GM12892 (cell line): ENCODE measurements around the gene NRCAM.
"Not testable (repeated sequence)": the region's sequence is repeated elsewhere in the genome, so short reads cannot be mapped to it uniquely, and the experiment has no call there.

ENCODE experiments used
- DNase-seq: peaks from one replicate; pipeline ENCODE4 v3.0.0; 2011; ENCODE audit not compliant: insufficient read length
- FAIRE-seq: peaks from 2 replicates; lab custom pipeline; 2011; peaks lifted over from hg19 to GRCh38; lab: Jason Lieb, UNC
- POLR2A ChIP-seq: IDR thresholded peaks from 2 replicates; pipeline ENCODE4 v1.6.1; 2011; ENCODE audit warnings: low read depth, low read length, control low read depth
- POLR2AphosphoS5 ChIP-seq: IDR thresholded peaks from 2 replicates; pipeline ENCODE4 v1.6.1; 2011; ENCODE audit warnings: low read depth, low read length, control low read depth
- TAF1 ChIP-seq: IDR thresholded peaks from 2 replicates; pipeline ENCODE4 v1.6.1; 2011; ENCODE audit warnings: low read depth, mild to moderate bottlenecking, control low read depth, low read length, borderline replicate concordance

Gene NRCAM

DNA sequence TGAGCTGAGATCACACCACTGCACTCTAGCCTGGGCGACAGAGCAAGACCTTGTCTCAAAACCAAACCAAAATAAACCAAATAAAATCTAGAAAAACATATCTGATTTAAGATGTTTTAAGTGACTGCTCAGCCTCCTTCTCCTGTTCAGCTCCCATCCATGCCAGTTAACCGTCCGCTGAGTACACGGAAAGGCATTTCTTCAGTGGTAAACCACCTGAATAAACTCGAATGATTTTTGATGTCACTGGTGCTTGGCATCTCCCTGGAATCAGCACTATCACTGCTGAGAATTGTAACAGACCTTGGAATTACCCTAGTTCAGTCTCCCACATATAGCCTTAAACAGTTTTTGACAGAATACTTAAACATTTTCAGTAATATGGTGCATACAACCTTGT is 24.1 kb upstream of the NRCAM start:
- TF ChIP-seq POLR2AphosphoS5 = no peak
- TF ChIP-seq POLR2A = no peak
- TF ChIP-seq TAF1 = no peak
- no peak for FAIRE-seq
- no peak for DNase-seq

DNA sequence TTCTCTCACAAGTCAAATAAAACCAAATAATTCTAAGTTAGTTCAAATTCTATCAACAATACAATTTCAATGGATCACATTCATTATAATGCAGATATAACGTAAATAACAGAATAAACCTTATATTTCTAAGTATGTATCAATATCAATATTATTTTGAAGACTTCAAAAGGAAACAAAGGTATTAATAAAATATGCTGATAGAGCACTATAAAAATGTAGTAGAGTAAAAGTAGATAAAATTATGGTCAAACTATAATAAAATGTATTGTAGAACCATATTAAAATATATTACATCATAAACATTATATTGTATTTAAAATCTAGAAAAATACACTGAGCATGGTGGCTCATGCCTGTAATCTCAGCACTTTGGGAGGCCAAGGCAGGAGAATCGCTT is 23.5 kb upstream of the NRCAM start:
- FAIRE-seq (no peak), DNase-seq (no peak)
- no peak for TF ChIP-seq TAF1
- TF ChIP-seq POLR2A = no peak
- TF ChIP-seq POLR2AphosphoS5 = no peak

DNA sequence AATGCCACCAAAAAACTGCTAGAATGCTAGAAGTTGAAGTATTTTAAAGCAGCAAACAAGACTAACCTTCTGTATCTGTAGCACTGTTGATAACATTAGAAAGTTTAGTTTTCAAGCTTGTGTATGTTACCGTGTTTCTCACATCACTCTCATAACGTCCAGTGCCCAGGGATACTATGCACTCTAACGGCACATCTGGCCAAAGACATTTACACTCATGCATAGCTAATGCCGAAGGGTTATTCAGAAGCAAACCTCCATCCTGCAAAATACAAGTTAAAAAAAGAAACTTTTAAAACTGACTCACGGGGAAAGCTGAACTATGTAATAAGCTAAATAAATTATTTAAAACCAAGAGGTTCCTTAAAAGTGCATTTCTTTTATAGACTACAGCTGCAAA is 22.9 kb upstream of the NRCAM start:
- no peak for TF ChIP-seq POLR2AphosphoS5
- no peak for TF ChIP-seq TAF1
- no peak for TF ChIP-seq POLR2A
- DNase-seq (no peak), FAIRE-seq (no peak)

DNA sequence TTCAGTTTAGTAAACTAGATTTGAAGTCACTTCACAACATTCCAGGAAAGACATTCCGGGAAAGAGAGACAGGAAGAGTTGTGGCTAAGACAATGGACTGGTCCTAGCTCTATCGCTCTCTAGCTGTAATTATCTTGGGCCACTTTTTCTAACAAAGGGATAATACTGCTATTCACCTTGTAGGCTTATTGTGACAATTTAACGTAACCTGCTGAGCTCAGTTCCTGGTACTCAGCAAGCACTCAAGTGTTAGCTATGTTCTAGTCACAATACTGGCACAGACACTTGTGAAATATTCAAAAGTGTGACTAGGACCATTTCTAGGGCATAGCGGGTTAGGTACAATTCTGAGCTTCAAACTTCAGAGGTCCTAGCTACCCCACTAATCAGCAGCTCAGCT is 12.0 kb upstream of the NRCAM start:
- FAIRE-seq = no peak
- TF ChIP-seq POLR2AphosphoS5 (no peak), TAF1 (no peak), POLR2A (no peak)
- DNase-seq = no peak

DNA sequence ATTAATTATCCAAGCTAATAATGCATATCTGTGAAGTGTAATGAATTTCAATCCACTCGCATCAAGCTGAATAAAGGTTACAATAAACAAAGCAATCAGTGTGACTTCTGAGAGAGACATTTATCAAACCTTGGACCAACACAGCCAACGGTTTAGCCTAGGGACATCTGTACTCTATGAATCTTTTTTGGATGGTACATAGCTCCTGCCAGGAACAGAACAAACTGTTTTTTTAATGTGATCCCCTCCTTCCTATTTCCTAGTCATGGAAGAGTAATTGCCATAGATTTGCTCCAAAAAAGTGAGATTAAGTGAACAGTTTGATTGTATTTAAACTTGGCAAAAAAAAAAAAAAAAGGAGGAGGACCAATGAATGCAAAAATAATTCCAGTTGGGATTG is 11.2 kb upstream of the NRCAM start:
- TF ChIP-seq POLR2A (no peak), TAF1 (no peak), POLR2AphosphoS5 (no peak)
- no peak for FAIRE-seq

DNA sequence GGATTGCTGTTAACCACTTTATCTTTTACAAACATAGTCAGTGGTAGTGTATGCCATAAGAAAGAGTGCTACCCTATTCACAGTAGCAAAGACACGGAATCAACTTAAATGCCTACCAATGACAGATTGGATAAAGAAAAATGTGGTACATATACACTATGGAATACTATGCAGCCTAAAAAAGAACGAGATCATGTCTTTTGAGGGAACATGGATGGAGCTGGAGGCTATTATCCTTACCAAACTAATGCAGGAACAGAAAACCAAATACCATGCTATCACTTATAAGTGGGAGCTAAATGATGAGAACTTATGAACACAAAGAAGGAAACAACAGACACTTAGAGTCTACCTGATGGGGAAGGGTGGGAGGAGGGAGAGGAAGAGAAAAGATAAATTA is 10.1 kb upstream of the NRCAM start:
- DNase-seq, FAIRE-seq: not testable (repeated sequence)

More for the DNA sequence above, 11.2 kb upstream of the NRCAM start:
- no peak for DNase-seq

DNA sequence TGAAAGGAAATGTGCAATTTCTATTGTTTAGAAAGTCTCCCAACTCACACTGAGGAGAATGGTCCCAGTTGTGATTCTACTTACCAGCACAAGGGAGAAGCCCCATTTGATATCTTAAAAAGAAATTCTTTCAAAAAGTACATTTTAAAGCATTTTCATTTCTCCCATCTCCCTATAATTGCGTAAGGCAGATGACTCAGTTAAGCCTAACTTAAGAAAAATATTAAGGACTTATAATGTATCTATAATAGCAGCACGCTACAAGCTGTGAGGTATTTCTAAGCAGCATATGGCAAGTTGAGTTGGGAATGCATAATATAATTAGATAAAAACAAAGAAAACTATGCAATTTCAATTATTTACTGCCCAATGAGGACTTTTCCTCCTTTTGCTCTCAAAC is 8.5 kb upstream of the NRCAM start:
- FAIRE-seq = no peak
- no peak for TF ChIP-seq POLR2A
- TF ChIP-seq POLR2AphosphoS5 = no peak
- TF ChIP-seq TAF1 = no peak
- DNase-seq = no peak

DNA sequence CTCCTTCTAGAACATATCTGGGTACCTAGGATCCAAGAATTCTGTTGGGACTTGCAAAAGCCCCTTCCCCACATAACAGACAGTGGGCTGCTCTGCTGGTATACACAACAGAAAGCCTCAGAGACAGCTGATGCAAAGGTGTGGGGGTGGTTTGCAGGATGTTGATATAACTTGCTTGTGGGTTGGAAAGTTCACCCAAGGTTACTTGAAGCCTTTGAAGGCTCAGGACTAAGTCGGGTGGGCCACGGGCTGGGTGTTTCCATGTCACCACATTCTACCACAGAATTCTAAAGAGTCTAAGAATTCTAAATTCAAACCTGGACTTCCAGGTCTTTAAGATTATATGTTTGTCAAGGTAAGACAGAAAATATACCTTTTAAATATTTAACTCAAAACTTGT is 7.4 kb upstream of the NRCAM start:
- DNase-seq (no peak), FAIRE-seq (peak; percentile 66)
- TF ChIP-seq TAF1 (no peak), POLR2A (no peak), POLR2AphosphoS5 (no peak)

DNA sequence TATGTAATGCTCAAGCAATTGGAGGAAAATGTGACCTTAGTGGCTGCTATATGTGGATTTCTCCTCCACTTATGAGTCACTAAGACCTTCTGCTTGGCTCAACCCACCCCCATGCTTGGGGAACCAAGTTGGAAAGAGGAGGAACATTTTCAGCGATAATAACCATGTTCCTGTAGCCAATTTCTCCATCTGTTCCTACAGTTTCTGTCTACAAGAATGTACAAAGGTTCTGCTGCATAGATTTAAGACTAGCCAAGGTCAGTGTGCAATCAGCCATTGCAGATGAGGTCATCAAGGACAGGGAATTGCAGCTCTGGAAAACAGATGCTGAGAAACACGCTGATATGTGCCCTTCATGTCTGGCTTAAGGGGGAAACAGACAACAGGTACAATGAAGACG is 5.6 kb upstream of the NRCAM start:
- no peak for DNase-seq
- TF ChIP-seq POLR2AphosphoS5 (no peak), POLR2A (no peak), TAF1 (no peak)
- FAIRE-seq = peak; percentile 36

DNA sequence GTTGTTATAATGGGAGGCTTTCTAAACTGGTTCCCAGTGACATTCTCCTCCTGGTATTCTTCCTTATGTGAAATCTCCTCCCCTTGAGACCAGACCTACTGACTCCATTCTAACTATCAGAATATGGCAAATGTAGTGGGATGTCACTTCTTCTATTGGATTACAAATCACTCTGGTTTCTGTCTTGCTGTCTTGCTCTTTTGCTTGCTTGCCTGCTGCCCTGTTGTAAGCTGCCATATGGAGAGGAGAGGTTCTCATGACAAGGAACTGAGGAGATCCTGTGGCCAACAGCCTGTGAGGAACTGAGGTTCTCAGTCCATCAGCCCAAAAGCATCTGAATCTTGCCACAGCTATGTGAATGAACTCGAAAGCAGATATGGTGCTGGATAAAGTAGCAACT is 4.7 kb upstream of the NRCAM start:
- TF ChIP-seq POLR2A (no peak), POLR2AphosphoS5 (no peak), TAF1 (no peak)
- FAIRE-seq (no peak), DNase-seq (no peak)

DNA sequence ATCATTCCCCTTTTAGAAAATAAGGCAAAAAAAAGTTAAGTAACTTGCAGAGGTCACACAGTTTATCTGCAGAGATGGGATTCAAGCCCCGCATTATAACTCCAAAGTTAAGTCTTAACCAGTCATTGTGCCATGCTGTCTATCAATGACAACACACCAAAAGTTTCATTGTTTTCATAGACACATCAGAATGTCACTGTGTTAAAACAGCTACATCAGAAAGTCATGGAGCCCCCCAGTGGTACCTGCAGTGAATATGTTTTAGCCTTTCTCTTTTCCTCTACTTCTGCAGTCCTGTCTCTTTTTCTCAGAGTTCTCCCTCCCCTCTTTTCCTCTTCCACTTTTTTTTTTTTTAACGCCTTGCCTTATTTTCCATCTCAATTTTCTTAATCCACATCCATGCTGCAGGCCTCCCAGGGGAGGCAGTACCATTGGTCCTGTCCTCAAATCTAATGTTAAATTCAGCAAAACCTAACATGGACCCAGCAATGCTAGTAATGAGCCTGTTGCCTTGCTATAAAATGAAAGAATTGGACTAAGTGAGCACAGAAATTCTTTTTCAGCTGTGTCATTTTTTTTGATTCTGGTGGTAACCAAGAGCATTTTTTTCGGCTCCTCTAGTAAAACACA is 3.8 kb upstream of the NRCAM start:
- DNase-seq (no peak), FAIRE-seq (peak; percentile 84)

DNA sequence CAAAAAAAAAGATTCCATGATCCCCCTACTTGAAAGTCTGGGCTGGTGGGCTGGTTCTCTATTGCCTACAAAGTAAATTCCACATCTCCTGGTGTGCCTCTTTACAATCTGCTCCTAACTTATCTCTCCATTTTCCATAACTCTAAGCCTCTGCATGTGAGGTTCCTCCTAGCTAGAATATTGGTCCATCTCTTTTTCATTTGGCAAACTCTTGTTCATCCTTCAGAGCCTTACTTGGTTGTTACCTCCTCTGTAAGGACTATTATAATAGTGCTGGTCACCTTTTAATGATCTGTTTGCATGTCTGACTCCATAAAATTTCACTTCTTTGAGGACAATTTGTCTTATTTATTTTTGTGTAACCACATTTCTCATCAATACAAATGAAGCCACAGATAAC is 1.6 kb upstream of the NRCAM start:
- no peak for FAIRE-seq
- no peak for DNase-seq
- TF ChIP-seq POLR2AphosphoS5 (no peak), TAF1 (no peak), POLR2A (no peak)

More for the DNA sequence above, 3.8 kb upstream of the NRCAM start:
- TF ChIP-seq POLR2AphosphoS5 = no peak
- no peak for TF ChIP-seq POLR2A
- no peak for TF ChIP-seq TAF1

DNA sequence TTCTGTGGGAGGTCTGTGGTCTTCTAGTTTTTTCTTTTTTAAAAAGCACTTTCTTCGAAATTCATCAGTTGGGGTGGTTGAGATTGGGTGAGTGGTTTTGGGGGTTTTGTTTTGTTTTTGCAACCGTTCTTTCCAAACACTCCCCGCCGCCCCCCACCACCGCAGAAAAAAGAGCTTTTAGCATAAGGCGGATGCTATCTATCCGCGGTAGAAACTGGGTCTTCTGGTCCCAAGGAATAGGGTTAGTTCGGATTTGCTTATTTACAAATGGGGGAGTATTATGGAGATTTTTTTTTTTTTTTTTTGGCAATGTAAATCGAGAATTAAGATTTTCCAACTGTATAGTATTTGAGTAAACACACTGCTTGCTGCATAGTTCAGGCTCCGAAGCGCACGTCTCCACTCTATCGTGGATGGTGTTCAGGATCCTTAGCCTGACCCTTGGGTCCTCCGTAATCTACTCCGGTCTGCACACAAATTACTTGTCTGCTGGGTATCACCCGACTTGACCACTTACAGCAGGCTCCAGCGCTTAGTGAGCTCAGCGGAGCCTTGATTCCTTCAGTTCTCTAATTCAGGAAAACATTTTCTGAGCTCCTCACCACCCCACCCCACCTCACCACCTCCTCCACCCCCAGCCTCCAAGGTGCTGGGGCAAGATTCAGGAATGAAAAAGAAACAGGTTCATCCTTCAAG is 757 bp upstream of the NRCAM start:
- TF ChIP-seq TAF1 = no peak
- no peak for TF ChIP-seq POLR2A
- no peak for TF ChIP-seq POLR2AphosphoS5
- FAIRE-seq = no peak
- DNase-seq = no peak
